T-helper 2 cell (primary cell): ENCODE results near the gene NT5DC1.

ENCODE experiments used
- DNase-seq, 5 experiments: peaks; one replicate each; pipeline versions ENCODE4 v3.0.0 to v3.0.0-alpha.2; 2012 to 2022
- total RNA-seq, 2 donors: gene quantifications; one replicate each; lab custom pipeline; 2026; lab: John Stamatoyannopoulos, UW

Gene NT5DC1
- total RNA-seq, result 19.3 to 43.3 reads per million in 2 donors

- peak; percentile 66 to 93 (median 77) for DNase-seq
Observed at GRCh38 chr6:116100419-116101301, at the start of gene NT5DC1. Gene NT5DC1 (plus strand): TSS chr6:116100853. CDS start chr6:116100931, 78 bp downstream.

- no peak for DNase-seq
Observed at GRCh38 chr6:116051244-116051643, 49.4 kb upstream of the NT5DC1 start.

- no peak for DNase-seq
Observed at GRCh38 chr6:116055513-116055912, 45.1 kb upstream of the NT5DC1 start.

- no peak for DNase-seq
Observed at GRCh38 chr6:116057766-116058165, 42.9 kb upstream of the NT5DC1 start.

- no peak for DNase-seq
Observed at GRCh38 chr6:116059713-116060571, 40.7 kb upstream of the NT5DC1 start.

- DNase-seq, result no peak
Observed at GRCh38 chr6:116060572-116061283, 39.9 kb upstream of the NT5DC1 start, which contains the start of gene FRK. Gene FRK (minus strand): TSS chr6:116060891. CDS start chr6:116060311, 580 bp downstream.

- no peak for DNase-seq
Observed at GRCh38 chr6:116062496-116062895, 38.2 kb upstream of the NT5DC1 start.

GRCh38 chr6:116064666-116065065, 36.0 kb upstream of the NT5DC1 start:
- no peak for DNase-seq

GRCh38 chr6:116066789-116067188, 33.9 kb upstream of the NT5DC1 start:
- no peak for DNase-seq

- no peak for DNase-seq
Observed at GRCh38 chr6:116070101-116070500, 30.6 kb upstream of the NT5DC1 start.

- no peak for DNase-seq
Observed at GRCh38 chr6:116070616-116071389, 29.9 kb upstream of the NT5DC1 start.

- peak in 1 of 5 experiments; percentile 38 for DNase-seq
Observed at GRCh38 chr6:116072368-116072767, 28.3 kb upstream of the NT5DC1 start.

GRCh38 chr6:116073765-116074440, 26.8 kb upstream of the NT5DC1 start:
- DNase-seq, result no peak

- no peak for DNase-seq
Observed at GRCh38 chr6:116074732-116075390, 25.8 kb upstream of the NT5DC1 start.

GRCh38 chr6:116078522-116078921, 22.1 kb upstream of the NT5DC1 start:
- DNase-seq, result no peak

- no peak for DNase-seq
Observed at GRCh38 chr6:116078945-116079344, 21.7 kb upstream of the NT5DC1 start.

- no peak for DNase-seq
Observed at GRCh38 chr6:116083052-116083451, 17.6 kb upstream of the NT5DC1 start.

GRCh38 chr6:116084284-116084683, 16.4 kb upstream of the NT5DC1 start:
- DNase-seq, result no peak

- no peak for DNase-seq
Observed at GRCh38 chr6:116087437-116088027, 13.1 kb upstream of the NT5DC1 start.

GRCh38 chr6:116088946-116089345, 11.7 kb upstream of the NT5DC1 start:
- no peak for DNase-seq
